ENCODE data around the gene ERGIC1. TPM values are rescaled to one million over a fixed set of nuclear protein-coding genes. Genes with fewer than 3 reads are reported as not detected.
"Not testable (repeated sequence)": the region's sequence is repeated elsewhere in the genome, so short reads cannot be mapped to it uniquely, and the experiment has no call there.

ERGIC1 gene
- total RNA-seq, 1 donor from 2014 or later = 105 TPM

- DNase-seq (ENCODE audit: low read depth, low spot score) = no peak
These were observed 12.2 kb downstream of the ERGIC1 start for GRCh38 chr5:172846249-172846648.

- no peak for DNase-seq (ENCODE audit: low read depth, low spot score)
These were observed 12.6 kb downstream of the ERGIC1 start for GRCh38 chr5:172846677-172847076.

- DNase-seq (ENCODE audit: low read depth, low spot score) = not testable (repeated sequence)
These were observed 13.5 kb downstream of the ERGIC1 start for GRCh38 chr5:172847584-172847983.

- no peak for DNase-seq (ENCODE audit: low read depth, low spot score)
These were observed 14.4 kb downstream of the ERGIC1 start for GRCh38 chr5:172848419-172848818.

GRCh38 chr5:172849606-172850453, 15.8 kb downstream of the ERGIC1 start:
- no peak for DNase-seq (ENCODE audit: low read depth, low spot score)

- DNase-seq (ENCODE audit: low read depth, low spot score) = no peak
These were observed 16.4 kb downstream of the ERGIC1 start for GRCh38 chr5:172850454-172850797.

GRCh38 chr5:172851254-172851653, 17.2 kb downstream of the ERGIC1 start:
- DNase-seq (ENCODE audit: low read depth, low spot score) = not testable (repeated sequence)

GRCh38 chr5:172852490-172853354, 18.7 kb downstream of the ERGIC1 start:
- no peak for DNase-seq (ENCODE audit: low read depth, low spot score)

GRCh38 chr5:172853355-172853975, 19.4 kb downstream of the ERGIC1 start:
- no peak for DNase-seq (ENCODE audit: low read depth, low spot score)

GRCh38 chr5:172854451-172854871, 20.4 kb downstream of the ERGIC1 start:
- DNase-seq (ENCODE audit: low read depth, low spot score) = no peak

- DNase-seq (ENCODE audit: low read depth, low spot score) = no peak
These were observed 20.9 kb downstream of the ERGIC1 start for GRCh38 chr5:172854971-172855370.

- DNase-seq (ENCODE audit: low read depth, low spot score) = no peak
These were observed 21.7 kb downstream of the ERGIC1 start for GRCh38 chr5:172855597-172856292.

- DNase-seq (ENCODE audit: low read depth, low spot score) = no peak
These were observed 22.3 kb downstream of the ERGIC1 start for GRCh38 chr5:172856336-172856735.

GRCh38 chr5:172857982-172858381, 23.9 kb downstream of the ERGIC1 start:
- DNase-seq (ENCODE audit: low read depth, low spot score) = no peak

- DNase-seq (ENCODE audit: low read depth, low spot score) = no peak
These were observed 24.5 kb downstream of the ERGIC1 start for GRCh38 chr5:172858511-172858989.

- DNase-seq (ENCODE audit: low read depth, low spot score) = peak; percentile 92
These were observed 25.1 kb downstream of the ERGIC1 start for GRCh38 chr5:172858990-172859811.

GRCh38 chr5:172859966-172860365, 25.9 kb downstream of the ERGIC1 start:
- no peak for DNase-seq (ENCODE audit: low read depth, low spot score)

GRCh38 chr5:172860520-172861443, 26.7 kb downstream of the ERGIC1 start:
- DNase-seq (ENCODE audit: low read depth, low spot score) = no peak

- DNase-seq (ENCODE audit: low read depth, low spot score) = no peak
These were observed 27.4 kb downstream of the ERGIC1 start for GRCh38 chr5:172861461-172861860.
